GM12878 (cell line): ENCODE results near the gene INO80D. TPM values are rescaled to one million over a fixed set of nuclear protein-coding genes. Genes with fewer than 3 reads are reported as not detected.

Source experiments
- ATAC-seq: fragments of 200-7000 bp; cut with Tn5 transposase; 3 replicates; pipeline ENCODE4 v1.9.1; 2020; ENCODE audit warnings: mild to moderate bottlenecking, moderate library complexity
- BruUV-seq: library from RNA; stranded (reverse); fragments of 400-500 nt; replicated peaks from 2 replicates; lab custom pipeline; 2021; lab: Mats Ljungman, UMichigan
- CTCF ChIA-PET: fragments of 300-600 bp; sonication (Branson Sonifier 250); formaldehyde crosslinking; extraction: SDS; loops from one replicate; lab custom pipeline; 2021; ENCODE audit warnings: inconsistent platforms; lab: Yijun Ruan, JAX
- POLR2A ChIA-PET: fragments of 350-600 bp; formaldehyde crosslinking; extraction: SDS; loops from one replicate; lab custom pipeline; 2021; ENCODE audit warnings: inconsistent platforms; lab: Charles Lee
- RAD21 ChIA-PET: fragments of 300-600 bp; sonication (Branson Sonifier 250); formaldehyde crosslinking; loops from one replicate; lab custom pipeline; 2023; ENCODE audit warnings: antibody characterized with exemption; ENCODE audit not compliant: unreplicated experiment; lab: Charles Lee
- SMC1A ChIA-PET: fragments of 300-600 bp; sonication (Branson Sonifier 250); formaldehyde crosslinking; loops from one replicate; lab custom pipeline; 2023; ENCODE audit not compliant: unreplicated experiment, uncharacterized antibody; lab: Charles Lee
- DNase-seq: peaks from one replicate; pipeline ENCODE4 v3.0.0-alpha.2; 2011; ENCODE audit warnings: low read depth, low spot score
- FAIRE-seq: peaks from 3 replicates; lab custom pipeline; 2011; peaks lifted over from hg19 to GRCh38; lab: Jason Lieb, UNC
- H2AFZ ChIP-seq: 2 replicates; pipeline ENCODE4 v1.6.0; 2011; ENCODE audit warnings: low read depth, low read length, control low read depth; ENCODE audit not compliant: control insufficient read depth
- H3K27ac ChIP-seq: 2 replicates; pipeline ENCODE4 v1.5.1; 2011; ENCODE audit warnings: control low read depth; ENCODE audit not compliant: control insufficient read depth, insufficient read depth
- H3K27me3 ChIP-seq, 2 experiments: replicated peaks in 1 of 2; 2 replicates each; pipeline versions ENCODE4 v1.6.0 to v1.6.1; 2011; ENCODE audit warnings: low read length in 1 of 2; ENCODE audit not compliant: control insufficient read depth in 2 of 2, insufficient read depth in 2 of 2
- H3K36me3 ChIP-seq, 2 experiments: 2 replicates each; pipeline ENCODE4 v1.5.1; 2011; ENCODE audit warnings: low read length in 1 of 2; ENCODE audit not compliant: control insufficient read depth in 2 of 2, insufficient read depth in 2 of 2
- H3K4me1 ChIP-seq: 2 replicates; pipeline ENCODE4 v1.6.1; 2011; ENCODE audit warnings: mild to moderate bottlenecking, low read length, moderate library complexity, mixed read lengths; ENCODE audit not compliant: control insufficient read depth, insufficient read depth
- H3K4me2 ChIP-seq: 2 replicates; pipeline ENCODE4 v1.6.0; 2011; ENCODE audit warnings: control low read depth; ENCODE audit not compliant: control insufficient read depth, insufficient read depth
- H3K4me3 ChIP-seq: fragments of 200-600 bp; sonication (generic); 2 replicates; pipeline ENCODE4 v1.5.1; 2016
- H3K79me2 ChIP-seq: 2 replicates; pipeline ENCODE4 v1.6.0; 2011; ENCODE audit warnings: low read length; ENCODE audit not compliant: control insufficient read depth, insufficient read depth
- H3K9ac ChIP-seq: 2 replicates; pipeline ENCODE4 v1.8.0; 2011; ENCODE audit warnings: low read length, control low read depth, mixed read lengths; ENCODE audit not compliant: control insufficient read depth, insufficient read depth
- H3K9me3 ChIP-seq: replicated peaks from 3 replicates; pipeline ENCODE4 v1.5.1; 2011; ENCODE audit warnings: mild to moderate bottlenecking, low read length; ENCODE audit not compliant: control insufficient read depth, insufficient read depth
- H4K20me1 ChIP-seq: 2 replicates; pipeline ENCODE4 v1.6.0; 2011; ENCODE audit not compliant: control insufficient read depth, insufficient read depth
- DPF2 ChIP-seq: fragments of 450-650 bp; IDR thresholded peaks from 2 replicates; pipeline ENCODE4 v1.6.1; 2017; ENCODE audit warnings: mild to moderate bottlenecking
- GATAD2B ChIP-seq: fragments of 450-650 bp; conservative IDR thresholded peaks from 2 replicates; pipeline ENCODE4 v1.6.1; 2017; ENCODE audit warnings: low read depth, mild to moderate bottlenecking, moderate library complexity
- IKZF1 ChIP-seq: fragments of 450-650 bp; conservative IDR thresholded peaks from 2 replicates; pipeline ENCODE4 v1.6.1; 2017; ENCODE audit warnings: antibody characterized with exemption, mild to moderate bottlenecking
- MYB ChIP-seq: fragments of 150-350 bp; IDR thresholded peaks from 2 replicates; pipeline ENCODE4 v1.6.1; 2014; ENCODE audit warnings: mild to moderate bottlenecking, low read depth, low read length, borderline replicate concordance
- NR2C2 ChIP-seq: IDR thresholded peaks from 2 replicates; pipeline ENCODE4 v1.6.1; 2011; ENCODE audit warnings: borderline replicate concordance, low read depth; ENCODE audit not compliant: control insufficient read depth, insufficient read length
- SUZ12 ChIP-seq: fragments of 200-600 bp; sonication (generic); IDR thresholded peaks from one replicate; pipeline ENCODE4 v1.6.1; 2018; ENCODE audit warnings: antibody characterized with exemption, mild to moderate bottlenecking; ENCODE audit not compliant: unreplicated experiment
- TBL1XR1 ChIP-seq: IDR thresholded peaks from 2 replicates; pipeline ENCODE4 v1.6.1; 2012; ENCODE audit warnings: low read depth, low read length, improper control_type of control experiment
- ZNF207 ChIP-seq: fragments of 450-650 bp; IDR thresholded peaks from 2 replicates; pipeline ENCODE4 v1.6.1; 2014; ENCODE audit warnings: antibody characterized with exemption, mild to moderate bottlenecking, borderline replicate concordance
- WGBS: methylation state at CpG from one replicate; pipeline ENCODE4 v1.1.6; 2016; ENCODE audit warnings: low lambda C conversion rate; ENCODE audit not compliant: insufficient replicate concordance, insufficient coverage; ENCODE audit errors: missing lambda C conversion rate; 5-methylcytosine and 5-hydroxymethylcytosine counted together
- in situ Hi-C: fragments of 300-500 bp; cut with MboI; formaldehyde crosslinking; loops from 9 replicates; pipeline ENCODE4 v1.14.3; 2018; ENCODE audit warnings: mixed read lengths
- intact Hi-C: fragments of 100-400 bp; cut with micrococcal nuclease; formaldehyde crosslinking; loops from one replicate; pipeline ENCODE4 v1.14.2; 2022; ENCODE audit not compliant: unreplicated experiment
- polyA plus RNA-seq, 11 experiments: library from polyadenylated mRNA; depleted of rRNA in 4 of 11; unstranded in 6 of 11; stranded (reverse) in 5 of 11; fragments of >200 nt; fragmentation: Nextera tagmentation in 4 of 11; fragmentation: Illumina TruSeq in 1 of 11; extraction: Ambion mirVana in 4 of 11; extraction: Trizol in 1 of 11; gene quantifications; 1 replicate in 1 of 11; 2 replicates in 10 of 11; pipeline versions ENCODE4 v1.2.1 to v1.2.3, GENCODE V29; 2011 to 2016; ENCODE audit warnings: inconsistent platforms in 2 of 11, missing spikeins in 2 of 11, low read depth in 1 of 11
- total RNA-seq, 4 experiments: library from RNA; depleted of rRNA in 3 of 4; stranded (reverse); fragments of >200 nt in 3 of 4; fragmentation: Illumina TruSeq in 1 of 4; extraction: Trizol in 1 of 4; gene quantifications; 2 replicates each; pipeline versions ENCODE4 v1.2.1 to v1.2.3, GENCODE V29; 2013 to 2021
- TF ChIP-seq, protein P1 (sequence below): IDR thresholded peaks from 2 replicates; pipeline ENCODE4 v1.6.1; 2012; ENCODE audit warnings: improper control_type of control experiment, low read depth, low read length; ENCODE audit not compliant: insufficient replicate concordance
- TF ChIP-seq, protein P2 (sequence below): fragments of 450-650 bp; IDR thresholded peaks from 2 replicates; pipeline ENCODE4 v1.6.1; 2017; ENCODE audit warnings: mild to moderate bottlenecking, low read depth, inconsistent platforms; ENCODE audit not compliant: poor library complexity, severe bottlenecking
- TF ChIP-seq, protein P3 (sequence below): fragments of 450-650 bp; IDR thresholded peaks from 2 replicates; pipeline ENCODE4 v1.6.1; 2016; ENCODE audit warnings: mild to moderate bottlenecking
- TF ChIP-seq, protein P4 (sequence below): IDR thresholded peaks from 2 replicates; pipeline ENCODE4 v1.6.1; 2011; ENCODE audit warnings: low read depth, mild to moderate bottlenecking, low read length, moderate library complexity, borderline replicate concordance; ENCODE audit errors: extremely low read depth
- TF ChIP-seq, protein P5 (sequence below): IDR thresholded peaks from 2 replicates; pipeline ENCODE4 v1.6.1; 2012; ENCODE audit warnings: low read depth, low read length, improper control_type of control experiment
- TF ChIP-seq, protein P6 (sequence below): IDR thresholded peaks from 2 replicates; pipeline ENCODE4 v1.6.1; 2012; ENCODE audit warnings: low read depth, low read length, improper control_type of control experiment

The INO80D gene
- total and polyA plus RNA-seq, 10 of the 15 experiments (the other 5 are each of a cell fraction or from before 2014, with no cell fraction given), result 0.73 to 16.3 (median 4.7) TPM

DNA sequence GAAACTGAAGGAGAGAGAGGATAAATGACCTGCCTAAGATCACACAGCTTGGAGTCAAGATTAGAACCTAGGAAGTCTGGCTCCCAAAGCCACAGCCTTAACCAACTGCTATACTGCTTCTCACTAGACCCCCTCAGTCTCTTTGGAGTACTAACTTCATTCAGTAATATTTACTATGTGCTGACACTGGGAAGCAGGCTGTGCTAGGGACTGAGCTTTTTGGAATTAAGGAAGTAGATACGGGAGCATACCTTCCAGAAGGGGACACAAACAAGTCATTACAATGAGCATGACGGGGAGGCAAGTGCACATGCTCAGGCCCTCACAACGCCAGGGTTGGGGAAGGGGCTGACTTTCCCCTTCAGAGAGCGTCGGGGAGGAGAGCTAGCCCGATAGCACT lies 97.7 kb downstream of the INO80D start:
- ChIA-PET POLR2A (no interaction called here), CTCF (interaction anchor here (0.7 to 1.7 kb wide), 3 partner anchors 10 to 166 kb away, joined by 3 to 6 read pairs (median 3); no protein-coding TSS in a partner anchor), SMC1A (interaction anchor here (1.2 to 1.3 kb wide), 2 partner anchors 10 to 13 kb away, joined by 3 to 4 read pairs; no protein-coding TSS in a partner anchor), RAD21 (no interaction called here)
- no peaks in the 10 kb centered on the region for H3K36me3 ChIP-seq
- no peak overlapping the region for H3K9ac ChIP-seq
- peaks cover 4% of the 10 kb centered on the region; the same call in 1 of the 2 replicates for H3K4me1 ChIP-seq
- no peak for DNase-seq
- no peak overlapping the region for H3K4me3 ChIP-seq
- in situ Hi-C loops (no loop called here), intact Hi-C loops (no loop called here)
- H3K27ac ChIP-seq, result no peak overlapping the region
- WGBS, result 98% methylated on average over 6 of the region's 6 CpGs
- no TSS peak for BruUV-seq
- FAIRE-seq, result no peak
- no peaks in the 10 kb centered on the region for H3K27me3 ChIP-seq
- H3K79me2 ChIP-seq, result no peaks in the 10 kb centered on the region
- H3K9me3 ChIP-seq, result no peaks in the 10 kb centered on the region
- no peaks in the 10 kb centered on the region for H4K20me1 ChIP-seq
- H2AFZ ChIP-seq, result no peak overlapping the region
- no peak overlapping the region for H3K4me2 ChIP-seq
- TF ChIP-seq IKZF1 (no peak), GATAD2B (no peak), NR2C2 (no peak), ZNF207 (no peak), DPF2 (no peak), MYB (no peak), TBL1XR1 (no peak), SUZ12 (no peak)
- TF ChIP-seq, protein P1, sequence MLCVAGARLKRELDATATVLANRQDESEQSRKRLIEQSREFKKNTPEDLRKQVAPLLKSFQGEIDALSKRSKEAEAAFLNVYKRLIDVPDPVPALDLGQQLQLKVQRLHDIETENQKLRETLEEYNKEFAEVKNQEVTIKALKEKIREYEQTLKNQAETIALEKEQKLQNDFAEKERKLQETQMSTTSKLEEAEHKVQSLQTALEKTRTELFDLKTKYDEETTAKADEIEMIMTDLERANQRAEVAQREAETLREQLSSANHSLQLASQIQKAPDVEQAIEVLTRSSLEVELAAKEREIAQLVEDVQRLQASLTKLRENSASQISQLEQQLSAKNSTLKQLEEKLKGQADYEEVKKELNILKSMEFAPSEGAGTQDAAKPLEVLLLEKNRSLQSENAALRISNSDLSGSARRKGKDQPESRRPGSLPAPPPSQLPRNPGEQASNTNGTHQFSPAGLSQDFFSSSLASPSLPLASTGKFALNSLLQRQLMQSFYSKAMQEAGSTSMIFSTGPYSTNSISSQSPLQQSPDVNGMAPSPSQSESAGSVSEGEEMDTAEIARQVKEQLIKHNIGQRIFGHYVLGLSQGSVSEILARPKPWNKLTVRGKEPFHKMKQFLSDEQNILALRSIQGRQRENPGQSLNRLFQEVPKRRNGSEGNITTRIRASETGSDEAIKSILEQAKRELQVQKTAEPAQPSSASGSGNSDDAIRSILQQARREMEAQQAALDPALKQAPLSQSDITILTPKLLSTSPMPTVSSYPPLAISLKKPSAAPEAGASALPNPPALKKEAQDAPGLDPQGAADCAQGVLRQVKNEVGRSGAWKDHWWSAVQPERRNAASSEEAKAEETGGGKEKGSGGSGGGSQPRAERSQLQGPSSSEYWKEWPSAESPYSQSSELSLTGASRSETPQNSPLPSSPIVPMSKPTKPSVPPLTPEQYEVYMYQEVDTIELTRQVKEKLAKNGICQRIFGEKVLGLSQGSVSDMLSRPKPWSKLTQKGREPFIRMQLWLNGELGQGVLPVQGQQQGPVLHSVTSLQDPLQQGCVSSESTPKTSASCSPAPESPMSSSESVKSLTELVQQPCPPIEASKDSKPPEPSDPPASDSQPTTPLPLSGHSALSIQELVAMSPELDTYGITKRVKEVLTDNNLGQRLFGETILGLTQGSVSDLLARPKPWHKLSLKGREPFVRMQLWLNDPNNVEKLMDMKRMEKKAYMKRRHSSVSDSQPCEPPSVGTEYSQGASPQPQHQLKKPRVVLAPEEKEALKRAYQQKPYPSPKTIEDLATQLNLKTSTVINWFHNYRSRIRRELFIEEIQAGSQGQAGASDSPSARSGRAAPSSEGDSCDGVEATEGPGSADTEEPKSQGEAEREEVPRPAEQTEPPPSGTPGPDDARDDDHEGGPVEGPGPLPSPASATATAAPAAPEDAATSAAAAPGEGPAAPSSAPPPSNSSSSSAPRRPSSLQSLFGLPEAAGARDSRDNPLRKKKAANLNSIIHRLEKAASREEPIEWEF, result no peak
- TF ChIP-seq, protein P2, sequence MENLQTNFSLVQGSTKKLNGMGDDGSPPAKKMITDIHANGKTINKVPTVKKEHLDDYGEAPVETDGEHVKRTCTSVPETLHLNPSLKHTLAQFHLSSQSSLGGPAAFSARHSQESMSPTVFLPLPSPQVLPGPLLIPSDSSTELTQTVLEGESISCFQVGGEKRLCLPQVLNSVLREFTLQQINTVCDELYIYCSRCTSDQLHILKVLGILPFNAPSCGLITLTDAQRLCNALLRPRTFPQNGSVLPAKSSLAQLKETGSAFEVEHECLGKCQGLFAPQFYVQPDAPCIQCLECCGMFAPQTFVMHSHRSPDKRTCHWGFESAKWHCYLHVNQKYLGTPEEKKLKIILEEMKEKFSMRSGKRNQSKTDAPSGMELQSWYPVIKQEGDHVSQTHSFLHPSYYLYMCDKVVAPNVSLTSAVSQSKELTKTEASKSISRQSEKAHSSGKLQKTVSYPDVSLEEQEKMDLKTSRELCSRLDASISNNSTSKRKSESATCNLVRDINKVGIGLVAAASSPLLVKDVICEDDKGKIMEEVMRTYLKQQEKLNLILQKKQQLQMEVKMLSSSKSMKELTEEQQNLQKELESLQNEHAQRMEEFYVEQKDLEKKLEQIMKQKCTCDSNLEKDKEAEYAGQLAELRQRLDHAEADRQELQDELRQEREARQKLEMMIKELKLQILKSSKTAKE, result no peak
- TF ChIP-seq, protein P3, sequence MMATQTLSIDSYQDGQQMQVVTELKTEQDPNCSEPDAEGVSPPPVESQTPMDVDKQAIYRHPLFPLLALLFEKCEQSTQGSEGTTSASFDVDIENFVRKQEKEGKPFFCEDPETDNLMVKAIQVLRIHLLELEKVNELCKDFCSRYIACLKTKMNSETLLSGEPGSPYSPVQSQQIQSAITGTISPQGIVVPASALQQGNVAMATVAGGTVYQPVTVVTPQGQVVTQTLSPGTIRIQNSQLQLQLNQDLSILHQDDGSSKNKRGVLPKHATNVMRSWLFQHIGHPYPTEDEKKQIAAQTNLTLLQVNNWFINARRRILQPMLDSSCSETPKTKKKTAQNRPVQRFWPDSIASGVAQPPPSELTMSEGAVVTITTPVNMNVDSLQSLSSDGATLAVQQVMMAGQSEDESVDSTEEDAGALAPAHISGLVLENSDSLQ, result no peak
- TF ChIP-seq, protein P4, sequence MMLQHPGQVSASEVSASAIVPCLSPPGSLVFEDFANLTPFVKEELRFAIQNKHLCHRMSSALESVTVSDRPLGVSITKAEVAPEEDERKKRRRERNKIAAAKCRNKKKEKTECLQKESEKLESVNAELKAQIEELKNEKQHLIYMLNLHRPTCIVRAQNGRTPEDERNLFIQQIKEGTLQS, result no peak
- TF ChIP-seq, protein P5, sequence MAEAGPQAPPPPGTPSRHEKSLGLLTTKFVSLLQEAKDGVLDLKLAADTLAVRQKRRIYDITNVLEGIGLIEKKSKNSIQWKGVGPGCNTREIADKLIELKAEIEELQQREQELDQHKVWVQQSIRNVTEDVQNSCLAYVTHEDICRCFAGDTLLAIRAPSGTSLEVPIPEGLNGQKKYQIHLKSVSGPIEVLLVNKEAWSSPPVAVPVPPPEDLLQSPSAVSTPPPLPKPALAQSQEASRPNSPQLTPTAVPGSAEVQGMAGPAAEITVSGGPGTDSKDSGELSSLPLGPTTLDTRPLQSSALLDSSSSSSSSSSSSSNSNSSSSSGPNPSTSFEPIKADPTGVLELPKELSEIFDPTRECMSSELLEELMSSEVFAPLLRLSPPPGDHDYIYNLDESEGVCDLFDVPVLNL, result no peak
- TF ChIP-seq, protein P6, sequence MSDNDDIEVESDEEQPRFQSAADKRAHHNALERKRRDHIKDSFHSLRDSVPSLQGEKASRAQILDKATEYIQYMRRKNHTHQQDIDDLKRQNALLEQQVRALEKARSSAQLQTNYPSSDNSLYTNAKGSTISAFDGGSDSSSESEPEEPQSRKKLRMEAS, result no peak
- ATAC-seq, result no peak
